ENCODE measurements around the gene A4GNT. TPM values are rescaled to one million over a fixed set of nuclear protein-coding genes. Genes with fewer than 3 reads are reported as not detected.

The A4GNT gene
- total RNA-seq, 1 donor from 2014 or later = not detected

DNA sequence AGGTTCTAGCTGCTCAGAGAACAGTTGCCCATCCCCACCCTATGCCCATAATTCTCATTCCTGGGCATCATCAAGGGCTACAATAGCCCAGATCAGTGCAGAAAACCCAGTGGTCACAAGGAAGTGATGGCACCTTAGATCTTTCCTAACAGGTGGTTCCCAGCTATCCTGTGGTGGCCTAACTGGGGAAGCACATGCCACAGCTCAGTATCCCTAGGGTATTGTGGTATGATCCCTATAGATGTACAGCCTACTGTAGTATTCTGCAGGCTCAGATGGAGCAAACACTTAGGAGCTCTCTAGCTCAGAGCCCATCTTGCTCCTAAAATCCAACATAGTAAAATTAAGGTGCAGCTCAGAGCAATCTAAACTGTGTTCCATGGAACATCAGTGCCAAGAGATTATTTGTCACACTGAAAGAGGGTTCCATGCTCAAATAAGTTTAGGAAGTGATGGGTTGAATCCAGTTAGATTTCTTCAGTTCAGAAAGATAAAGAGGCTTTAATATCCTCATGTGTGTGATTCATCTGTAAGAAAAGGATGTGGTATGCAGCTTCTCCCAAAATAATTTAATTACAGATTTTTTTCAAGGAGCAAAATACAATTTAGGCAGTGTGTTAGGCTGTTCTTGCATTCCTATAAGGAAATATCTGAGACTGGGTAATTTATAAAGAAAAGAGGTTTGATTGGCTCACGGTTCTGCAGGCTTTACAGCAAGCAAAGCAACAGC, 4.4 kb downstream of the A4GNT start:
- no peak for ATAC-seq
- Histone ChIP-seq H3K9me3 (no peaks in the 10 kb centered on the region), H3K4me1 (no peaks in the 10 kb centered on the region), H3K27ac (no peak overlapping the region), H3K36me3 (no peaks in the 10 kb centered on the region), H3K27me3 (no peaks in the 10 kb centered on the region), H3K4me3 (no peak overlapping the region)
- intact Hi-C loops (cut with DNase I) = no loop called here
- no peak for DNase-seq
- TF ChIP-seq, protein P1, sequence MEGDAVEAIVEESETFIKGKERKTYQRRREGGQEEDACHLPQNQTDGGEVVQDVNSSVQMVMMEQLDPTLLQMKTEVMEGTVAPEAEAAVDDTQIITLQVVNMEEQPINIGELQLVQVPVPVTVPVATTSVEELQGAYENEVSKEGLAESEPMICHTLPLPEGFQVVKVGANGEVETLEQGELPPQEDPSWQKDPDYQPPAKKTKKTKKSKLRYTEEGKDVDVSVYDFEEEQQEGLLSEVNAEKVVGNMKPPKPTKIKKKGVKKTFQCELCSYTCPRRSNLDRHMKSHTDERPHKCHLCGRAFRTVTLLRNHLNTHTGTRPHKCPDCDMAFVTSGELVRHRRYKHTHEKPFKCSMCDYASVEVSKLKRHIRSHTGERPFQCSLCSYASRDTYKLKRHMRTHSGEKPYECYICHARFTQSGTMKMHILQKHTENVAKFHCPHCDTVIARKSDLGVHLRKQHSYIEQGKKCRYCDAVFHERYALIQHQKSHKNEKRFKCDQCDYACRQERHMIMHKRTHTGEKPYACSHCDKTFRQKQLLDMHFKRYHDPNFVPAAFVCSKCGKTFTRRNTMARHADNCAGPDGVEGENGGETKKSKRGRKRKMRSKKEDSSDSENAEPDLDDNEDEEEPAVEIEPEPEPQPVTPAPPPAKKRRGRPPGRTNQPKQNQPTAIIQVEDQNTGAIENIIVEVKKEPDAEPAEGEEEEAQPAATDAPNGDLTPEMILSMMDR (IDR thresholded peaks at IDR 0.05) = no peak

DNA sequence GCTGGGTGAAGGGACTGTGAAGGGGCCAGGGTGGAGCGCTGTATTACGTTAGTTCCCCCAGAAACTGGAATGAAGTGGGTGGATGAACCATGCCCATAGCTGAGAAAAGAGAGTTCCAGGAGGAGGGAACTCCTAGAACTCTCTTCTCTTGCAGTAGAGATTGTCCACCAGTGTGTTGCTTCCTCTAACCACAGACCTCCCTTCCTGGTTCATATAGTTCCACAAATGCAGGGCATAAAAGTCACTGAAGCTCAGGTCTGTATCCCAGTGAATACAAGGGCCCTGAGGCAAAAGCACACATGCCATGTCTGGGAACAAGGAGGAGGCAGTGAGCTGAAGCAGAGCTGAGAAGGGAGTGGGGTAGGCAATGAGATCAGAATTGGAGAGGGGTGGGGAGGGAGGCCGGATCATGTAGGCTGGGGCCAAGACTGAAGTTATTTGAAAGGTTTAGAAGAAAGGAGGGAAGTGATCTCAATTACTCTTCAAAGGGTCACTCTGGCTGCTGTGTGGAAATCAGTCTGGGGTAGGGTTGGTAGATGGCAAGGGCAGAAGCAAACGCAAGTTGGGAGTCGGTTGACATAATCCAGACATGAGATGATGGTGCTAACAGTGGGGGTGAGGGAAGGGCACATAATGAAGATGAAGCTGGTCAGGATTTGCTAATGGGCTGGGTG, 6.5 kb downstream of the A4GNT start:
- DNase-seq = no peak
- TF ChIP-seq, protein P1 (IDR thresholded peaks at IDR 0.05) = no peak
- H3K27me3 ChIP-seq = no peaks in the 10 kb centered on the region
- no peaks in the 10 kb centered on the region for H3K4me1 ChIP-seq
- H3K9me3 ChIP-seq = no peaks in the 10 kb centered on the region
- peak; percentile 90 for ATAC-seq
- intact Hi-C loops (cut with DNase I) = no loop called here
- no peaks in the 10 kb centered on the region for H3K36me3 ChIP-seq
- no peak overlapping the region for H3K4me3 ChIP-seq
- peak overlapping the region; percentile 26 for H3K27ac ChIP-seq

DNA sequence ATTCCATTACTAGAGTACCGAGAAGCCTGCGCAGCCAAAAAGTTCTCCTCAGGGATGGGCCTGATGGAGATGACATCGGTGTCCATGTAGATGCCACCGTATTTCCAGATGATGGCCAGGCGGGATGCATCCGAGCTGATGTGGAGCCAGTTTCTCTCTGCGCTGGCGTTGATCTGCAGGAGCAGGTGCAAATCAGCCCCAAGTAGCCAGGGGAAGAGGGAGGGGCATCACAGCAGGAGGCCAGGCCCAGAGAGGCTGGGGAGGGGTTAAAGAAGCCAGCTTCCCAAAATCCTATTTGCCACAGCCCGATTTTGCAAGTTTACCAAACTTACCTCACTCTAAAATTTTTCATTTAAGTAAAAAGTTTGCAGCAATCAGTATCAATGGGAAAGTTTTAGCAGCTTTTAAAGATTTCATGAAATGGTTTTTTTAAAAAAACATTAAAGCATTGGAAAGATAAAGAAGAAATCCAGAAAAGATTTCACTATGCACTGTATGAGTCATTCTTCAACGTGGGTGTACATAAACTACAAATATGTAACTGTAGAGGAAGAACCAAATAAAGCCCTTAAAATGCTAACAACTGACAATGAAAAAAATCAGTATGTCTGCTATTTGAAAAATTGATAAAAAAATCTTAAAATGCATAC, 7.4 kb downstream of the A4GNT start:
- peak; percentile 67 for ATAC-seq
- Histone ChIP-seq H3K27me3 (no peaks in the 10 kb centered on the region), H3K27ac (peak overlapping the region; percentile 21), H3K4me3 (no peak overlapping the region), H3K4me1 (no peaks in the 10 kb centered on the region), H3K36me3 (no peaks in the 10 kb centered on the region), H3K9me3 (no peaks in the 10 kb centered on the region)
- intact Hi-C loops (cut with DNase I) = no loop called here
- DNase-seq = peak; percentile 68
- TF ChIP-seq, protein P1 (IDR thresholded peaks at IDR 0.05) = no peak

DNA sequence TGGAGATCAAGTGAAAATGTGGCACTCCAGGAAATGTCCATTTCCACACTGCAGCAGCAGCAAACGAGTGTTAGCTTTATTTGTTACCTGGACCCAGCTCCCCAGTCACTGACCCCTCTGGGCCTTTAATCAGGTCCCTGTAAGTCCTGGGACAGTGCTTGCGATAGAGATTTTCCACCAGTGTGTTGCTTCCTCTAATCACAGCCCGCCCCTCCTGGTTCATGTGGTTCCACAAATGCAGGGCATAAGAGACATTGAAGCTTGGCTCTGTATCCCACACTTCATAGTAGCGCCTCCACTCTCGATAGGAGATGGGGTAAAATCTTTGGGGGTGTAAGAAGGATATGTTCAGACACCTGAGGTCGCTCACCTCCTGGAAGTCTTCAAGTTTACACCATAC, 8.0 kb downstream of the A4GNT start:
- H3K4me3 ChIP-seq = no peak overlapping the region
- peak; percentile 65 for ATAC-seq
- TF ChIP-seq, protein P1 (IDR thresholded peaks at IDR 0.05) = no peak
- H3K36me3 ChIP-seq = no peaks in the 10 kb centered on the region
- no peak overlapping the region for H3K27ac ChIP-seq
- H3K4me1 ChIP-seq = no peaks in the 10 kb centered on the region
- no peaks in the 10 kb centered on the region for H3K9me3 ChIP-seq
- intact Hi-C loops (cut with DNase I) = no loop called here
- H3K27me3 ChIP-seq = no peaks in the 10 kb centered on the region
- DNase-seq = no peak

DNA sequence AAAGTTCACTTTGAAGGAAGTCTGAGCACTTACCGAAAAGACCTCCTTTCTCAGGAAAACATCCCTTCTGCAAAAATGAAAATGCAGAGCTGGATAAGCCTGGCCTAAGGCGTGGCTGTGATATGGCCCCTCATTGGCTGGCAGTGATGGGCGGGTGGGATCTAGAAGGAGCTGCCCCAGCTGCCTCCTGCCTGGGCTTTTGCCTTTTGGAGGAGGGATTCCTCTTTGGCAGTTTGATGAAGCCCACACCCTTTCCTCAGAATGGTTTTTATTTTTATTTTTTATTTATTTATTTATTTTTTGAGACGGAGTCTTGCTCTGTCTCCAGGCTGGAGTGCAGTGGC, 12.8 kb downstream of the A4GNT start:
- DNase-seq = no peak
- intact Hi-C loops (cut with DNase I) = loop anchor here (5.0 kb wide), 1 partner anchor 47 kb away; no protein-coding TSS in a partner anchor

More for the DNA sequence above, 12.8 kb downstream of the A4GNT start:
- Histone ChIP-seq H3K4me3 (no peak overlapping the region), H3K27ac (peak overlapping the region; percentile 27), H3K27me3 (no peaks in the 10 kb centered on the region), H3K9me3 (no peaks in the 10 kb centered on the region), H3K36me3 (no peaks in the 10 kb centered on the region), H3K4me1 (peaks cover 5% of the 10 kb centered on the region)
- no peak for ATAC-seq
- TF ChIP-seq, protein P1 (IDR thresholded peaks at IDR 0.05) = no peak
